ENCODE data around the gene NCSTN. TPM values are rescaled to one million over a fixed set of nuclear protein-coding genes. Genes with fewer than 3 reads are reported as not detected.
A peak's percentile ranks its signal among the peaks of the same experiment; 100 is the strongest.

Gene NCSTN
- total and polyA plus RNA-seq, 2 of the 13 experiments (the other 11 are each of a cell fraction or from before 2014, with no cell fraction given), result 44.2 to 247 TPM

- TF ChIP-seq AFF4 (CRISPR knock-in tag; IDR thresholded peaks at IDR 0.05), result no peak
- TF ChIP-seq, protein P1, sequence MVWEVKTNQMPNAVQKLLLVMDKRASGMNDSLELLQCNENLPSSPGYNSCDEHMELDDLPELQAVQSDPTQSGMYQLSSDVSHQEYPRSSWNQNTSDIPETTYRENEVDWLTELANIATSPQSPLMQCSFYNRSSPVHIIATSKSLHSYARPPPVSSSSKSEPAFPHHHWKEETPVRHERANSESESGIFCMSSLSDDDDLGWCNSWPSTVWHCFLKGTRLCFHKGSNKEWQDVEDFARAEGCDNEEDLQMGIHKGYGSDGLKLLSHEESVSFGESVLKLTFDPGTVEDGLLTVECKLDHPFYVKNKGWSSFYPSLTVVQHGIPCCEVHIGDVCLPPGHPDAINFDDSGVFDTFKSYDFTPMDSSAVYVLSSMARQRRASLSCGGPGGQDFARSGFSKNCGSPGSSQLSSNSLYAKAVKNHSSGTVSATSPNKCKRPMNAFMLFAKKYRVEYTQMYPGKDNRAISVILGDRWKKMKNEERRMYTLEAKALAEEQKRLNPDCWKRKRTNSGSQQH (CRISPR knock-in tag; IDR thresholded peaks at IDR 0.05; ENCODE audit: low read depth), result peak; percentile 82; the same call in 1 of the 2 replicates
- peak in 1 of 2 experiments; percentile 45; a peak in 1 of 4 replicates for TF ChIP-seq REST (IDR thresholded peaks at IDR 0.05; ENCODE audit: borderline replicate concordance in 1 of 2, low read depth in 1 of 2, low read length in 2 of 2)
- TF ChIP-seq RFX5 (IDR thresholded peaks at IDR 0.05; ENCODE audit: low read depth, low read length), result 0 out of 2 replicates have a peak, but pooled peaks have one; percentile 23
- no peak for TF ChIP-seq ZNF749 (CRISPR knock-in tag; IDR thresholded peaks at IDR 0.05; ENCODE audit: borderline replicate concordance)
- peak; percentile 94 for TF ChIP-seq YY1 (IDR thresholded peaks at IDR 0.05; ENCODE audit: insufficient read depth, insufficient replicate concordance, low read depth, low read length)
- peak; percentile 41; the same call in 1 of the 2 replicates for TF ChIP-seq ZHX1 (CRISPR knock-in tag; IDR thresholded peaks at IDR 0.05; ENCODE audit: low read depth)
- peak; percentile 71; the same call in 1 of the 2 replicates for TF ChIP-seq ZNF639 (CRISPR knock-in tag; conservative IDR thresholded peaks at IDR 0.05)
- TF ChIP-seq ZNF768 (CRISPR knock-in tag; IDR thresholded peaks at IDR 0.05), result 0 out of 2 replicates have a peak, but pooled peaks have one; percentile 16
- peak; percentile 64; the same call in 1 of the 2 replicates for TF ChIP-seq ZNF275 (CRISPR knock-in tag; IDR thresholded peaks at IDR 0.05; ENCODE audit: borderline replicate concordance)
- peak; percentile 69; the same call in 1 of the 2 replicates for TF ChIP-seq ZNF333 (CRISPR knock-in tag; IDR thresholded peaks at IDR 0.05; ENCODE audit: borderline replicate concordance)
These were observed at the start of gene NCSTN, which contains the start of gene COPA (continued) for GRCh38 chr1:160342953-160343869.

Data from HepG2 (cell line).